HEK293 (cell line): ENCODE measurements around the gene EMD.
A peak's percentile ranks its signal among the peaks of the same experiment; 100 is the strongest.

Experiments
- GLI2 ChIP-seq: fragments of 450-650 bp; formaldehyde crosslinking; IDR thresholded peaks from 2 replicates; pipeline ENCODE4; 2017; ENCODE audit warnings: missing biosample characterization, missing genetic modification characterization, low read depth, borderline replicate concordance
- HOXA7 ChIP-seq: sonication (generic); formaldehyde crosslinking; IDR thresholded peaks from 2 replicates; pipeline ENCODE4 v1.8.1; 2022; ENCODE audit warnings: missing genetic modification reagents, borderline replicate concordance
- HOXD13 ChIP-seq: sonication (generic); formaldehyde crosslinking; IDR thresholded peaks from 2 replicates; pipeline ENCODE4 v1.8.0; 2022; ENCODE audit warnings: missing genetic modification reagents, borderline replicate concordance
- KLF1 ChIP-seq: fragments of 450-650 bp; formaldehyde crosslinking; IDR thresholded peaks from 2 replicates; pipeline ENCODE4 v1.5.1; 2016; ENCODE audit warnings: missing biosample characterization, missing genetic modification characterization
- KLF10 ChIP-seq: fragments of 450-650 bp; IDR thresholded peaks from 2 replicates; pipeline ENCODE4 v1.5.1; 2018; ENCODE audit warnings: missing biosample characterization, mild to moderate bottlenecking, missing genetic modification characterization
- MEIS1 ChIP-seq: sonication (generic); formaldehyde crosslinking; IDR thresholded peaks from 2 replicates; pipeline ENCODE4 v1.8.1; 2022; ENCODE audit warnings: missing genetic modification reagents, mild to moderate bottlenecking, borderline replicate concordance
- PATZ1 ChIP-seq: fragments of 450-650 bp; formaldehyde crosslinking; IDR thresholded peaks from 2 replicates; pipeline ENCODE4 v1.5.1; 2016; ENCODE audit warnings: missing biosample characterization, missing genetic modification characterization
- TSHZ1 ChIP-seq: fragments of 450-650 bp; formaldehyde crosslinking; IDR thresholded peaks from 2 replicates; pipeline ENCODE4 v1.5.1; 2016; ENCODE audit warnings: missing biosample characterization, missing genetic modification characterization, borderline replicate concordance
- WT1 ChIP-seq: fragments of 450-650 bp; formaldehyde crosslinking; IDR thresholded peaks from 2 replicates; pipeline ENCODE4 v1.5.1; 2016; ENCODE audit warnings: missing biosample characterization, missing genetic modification characterization
- ZBTB1 ChIP-seq: fragments of 450-650 bp; formaldehyde crosslinking; IDR thresholded peaks from 2 replicates; pipeline ENCODE4 v1.5.1; 2016; ENCODE audit warnings: missing biosample characterization, missing genetic modification characterization
- ZBTB17 ChIP-seq: fragments of 450-650 bp; formaldehyde crosslinking; IDR thresholded peaks from 2 replicates; pipeline ENCODE4 v1.5.1; 2016; ENCODE audit warnings: missing biosample characterization, missing genetic modification characterization
- ZBTB49 ChIP-seq: fragments of 450-650 bp; formaldehyde crosslinking; IDR thresholded peaks from 2 replicates; pipeline ENCODE4 v1.5.1; 2016; ENCODE audit warnings: missing biosample characterization, missing genetic modification characterization, low read depth
- ZEB2 ChIP-seq: fragments of 450-650 bp; formaldehyde crosslinking; IDR thresholded peaks from 2 replicates; pipeline ENCODE4 v1.5.1; 2016; ENCODE audit warnings: missing biosample characterization, missing genetic modification characterization
- ZNF133 ChIP-seq: fragments of 450-650 bp; formaldehyde crosslinking; IDR thresholded peaks from 2 replicates; pipeline ENCODE4 v1.5.1; 2016; ENCODE audit warnings: missing biosample characterization, missing genetic modification characterization
- ZNF169 ChIP-seq: fragments of 450-650 bp; formaldehyde crosslinking; IDR thresholded peaks from 2 replicates; pipeline ENCODE4 v1.5.1; 2016; ENCODE audit warnings: missing biosample characterization, missing genetic modification characterization
- ZNF18 ChIP-seq: fragments of 450-650 bp; formaldehyde crosslinking; IDR thresholded peaks from 2 replicates; pipeline ENCODE4 v1.5.1; 2016; ENCODE audit warnings: missing biosample characterization, missing genetic modification characterization
- ZNF19 ChIP-seq: fragments of 450-650 bp; formaldehyde crosslinking; IDR thresholded peaks from 2 replicates; pipeline ENCODE4; 2016; ENCODE audit warnings: missing biosample characterization, missing genetic modification characterization, low read depth
- ZNF211 ChIP-seq: fragments of 450-650 bp; formaldehyde crosslinking; IDR thresholded peaks from 2 replicates; pipeline ENCODE4 v1.5.1; 2016; ENCODE audit warnings: low read depth, missing biosample characterization, missing genetic modification characterization
- ZNF37A ChIP-seq: fragments of 450-650 bp; IDR thresholded peaks from 2 replicates; pipeline ENCODE4 v1.5.1; 2018; ENCODE audit warnings: missing biosample characterization, missing genetic modification characterization
- ZNF513 ChIP-seq: fragments of 450-650 bp; IDR thresholded peaks from 2 replicates; pipeline ENCODE4 v1.5.1; 2018; ENCODE audit warnings: missing biosample characterization, missing genetic modification characterization
- ZNF571 ChIP-seq: fragments of 450-650 bp; formaldehyde crosslinking; IDR thresholded peaks from 2 replicates; pipeline ENCODE4 v1.5.0; 2017; ENCODE audit warnings: missing biosample characterization, missing genetic modification characterization
- ZNF585B ChIP-seq: fragments of 450-650 bp; formaldehyde crosslinking; IDR thresholded peaks from 2 replicates; pipeline ENCODE4 v1.5.1; 2016; ENCODE audit warnings: missing biosample characterization, missing genetic modification characterization
- ZNF596 ChIP-seq: fragments of 450-650 bp; IDR thresholded peaks from 2 replicates; pipeline ENCODE4 v1.5.0; 2018; ENCODE audit warnings: missing biosample characterization, mild to moderate bottlenecking, missing genetic modification characterization, moderate library complexity
- ZNF610 ChIP-seq: fragments of 450-650 bp; formaldehyde crosslinking; IDR thresholded peaks from 2 replicates; pipeline ENCODE4 v1.5.1; 2016; ENCODE audit warnings: missing biosample characterization, missing genetic modification characterization, borderline replicate concordance
- ZNF639 ChIP-seq: fragments of 450-650 bp; formaldehyde crosslinking; IDR thresholded peaks from 2 replicates; pipeline ENCODE4 v1.5.1; 2016; ENCODE audit warnings: missing biosample characterization, missing genetic modification characterization
- ZNF701 ChIP-seq: fragments of 450-650 bp; formaldehyde crosslinking; IDR thresholded peaks from 2 replicates; pipeline ENCODE4 v1.5.1; 2016; ENCODE audit warnings: missing biosample characterization, missing genetic modification characterization
- ZNF76 ChIP-seq: fragments of 450-650 bp; formaldehyde crosslinking; IDR thresholded peaks from 2 replicates; pipeline ENCODE4; 2016; ENCODE audit warnings: low read depth, missing biosample characterization, missing genetic modification characterization, borderline replicate concordance

Gene EMD

GRCh38 chrX:154428176-154429171 lies 49.4 kb downstream of the EMD start, which contains the start of gene ATP6AP1 (continued):
- TF ChIP-seq ZNF19 (tag by site-specific recombination) (no peak), KLF1 (tag by site-specific recombination) (peak; percentile 22; the same call in 1 of the 2 replicates), ZBTB49 (tag by site-specific recombination) (no peak), ZNF639 (tag by site-specific recombination) (no peak), ZBTB17 (peak; percentile 73; the same call in 1 of the 2 replicates), ZNF76 (tag by site-specific recombination) (peak; percentile 30; the same call in 1 of the 2 replicates), ZEB2 (no peak), KLF10 (tag by site-specific recombination) (peak; percentile 87), ZNF169 (tag by site-specific recombination) (no peak), ZNF585B (no peak), ZNF133 (tag by site-specific recombination) (no peak), ZNF596 (no peak), MEIS1 (CRISPR knock-in tag) (no peak), ZNF610 (tag by site-specific recombination) (no peak), HOXD13 (CRISPR knock-in tag) (0 out of 2 replicates have a peak, but pooled peaks have one; percentile 17), ZNF211 (no peak), TSHZ1 (tag by site-specific recombination) (no peak), ZNF571 (tag by site-specific recombination) (no peak), ZNF701 (tag by site-specific recombination) (no peak), ZNF18 (no peak), HOXA7 (no peak), PATZ1 (tag by site-specific recombination) (peak; percentile 90), ZBTB1 (tag by site-specific recombination) (no peak), GLI2 (tag by site-specific recombination) (no peak), ZNF513 (no peak), WT1 (tag by site-specific recombination) (no peak), ZNF37A (tag by site-specific recombination) (no peak)
